B cell (primary cell): Measurements from ENCODE around the gene WFDC2. TPM values are rescaled to one million over a fixed set of nuclear protein-coding genes. Genes with fewer than 3 reads are reported as not detected.
A peak's percentile ranks its signal among the peaks of the same experiment; 100 is the strongest.

Experiments
- ATAC-seq: fragments of 200-7000 bp; cut with Tn5 transposase; one replicate; pipeline ENCODE4 v1.10.0; 2021; ENCODE audit warnings: low read depth, mild to moderate bottlenecking, moderate number of reproducible peaks, moderate library complexity
- CTCF ChIA-PET: fragments of 350-600 bp; sonication (Branson Sonifier 250); formaldehyde crosslinking; loops from one replicate; lab custom pipeline; 2021; ENCODE audit warnings: antibody characterized with exemption, inconsistent platforms; lab: Charles Lee
- POLR2A ChIA-PET: fragments of 350-600 bp; sonication (Branson Sonifier 250); formaldehyde crosslinking; loops from one replicate; lab custom pipeline; 2021; ENCODE audit warnings: antibody characterized with exemption; lab: Charles Lee
- DNase-seq: peaks from one replicate; pipeline ENCODE4 v3.0.0; 2013
- H2AFZ ChIP-seq: 2 replicates; pipeline ENCODE4 v1.6.1; 2012; ENCODE audit warnings: mild to moderate bottlenecking, low read depth, low read length; ENCODE audit not compliant: insufficient read depth, poor library complexity, severe bottlenecking
- H3K27ac ChIP-seq, 2 donors: 1 replicate in 1 of 2; 2 replicates in 1 of 2; pipeline ENCODE4 v1.5.1; 2012 to 2013; ENCODE audit warnings: low read length in 2 of 2, mild to moderate bottlenecking in 2 of 2, moderate library complexity in 1 of 2
- H3K27me3 ChIP-seq, 4 experiments: fragments of 200-600 bp in 1 of 4; sonication (generic) in 1 of 4; replicated peaks in 1 of 4; 1 replicate in 2 of 4; 2 replicates in 2 of 4; pipeline versions ENCODE4 v1.6.1 to v1.7.0; 2013 to 2016; ENCODE audit warnings: low read length in 3 of 4, mild to moderate bottlenecking in 2 of 4, mixed read lengths in 1 of 4, moderate library complexity in 1 of 4; ENCODE audit not compliant: insufficient read depth in 4 of 4, control insufficient read depth in 3 of 4; ENCODE audit errors: control extremely low read depth in 1 of 4
- H3K36me3 ChIP-seq, 2 experiments: replicated peaks in 1 of 2; 1 replicate in 1 of 2; 2 replicates in 1 of 2; pipeline versions ENCODE4 v1.6.1 to v1.7.1; 2013; ENCODE audit warnings: low read length in 1 of 2; ENCODE audit not compliant: insufficient read depth in 2 of 2, control insufficient read depth in 1 of 2; ENCODE audit errors: control extremely low read depth in 1 of 2, extremely low read depth in 1 of 2
- H3K4me1 ChIP-seq, 2 donors: fragments of 200-600 bp in 1 of 2; sonication (generic) in 1 of 2; 1 replicate in 1 of 2; 2 replicates in 1 of 2; pipeline versions ENCODE4 v1.5.1 to v1.6.1; 2013 to 2017; ENCODE audit warnings: low read length in 2 of 2; ENCODE audit not compliant: control insufficient read depth in 2 of 2, insufficient read depth in 2 of 2
- H3K4me2 ChIP-seq: replicated peaks from 2 replicates; pipeline ENCODE3; 2012; ENCODE audit warnings: mild to moderate bottlenecking, low read depth, low read length; ENCODE audit not compliant: poor library complexity, severe bottlenecking
- H3K4me3 ChIP-seq, 5 experiments: fragments of 200-600 bp in 1 of 5; sonication (generic) in 1 of 5; 1 replicate in 3 of 5; 2 replicates in 2 of 5; pipeline versions ENCODE4 v1.5.1 to v1.7.0; 2011 to 2016; ENCODE audit warnings: low read length in 4 of 5, mild to moderate bottlenecking in 4 of 5, low read depth in 2 of 5, control low read depth in 1 of 5, moderate library complexity in 1 of 5; ENCODE audit not compliant: insufficient read depth in 1 of 5; ENCODE audit errors: control extremely low read depth in 1 of 5, extremely low read depth in 1 of 5
- H3K79me2 ChIP-seq: fragments of 200-600 bp; sonication (generic); one replicate; pipeline ENCODE4 v1.6.0; 2016; ENCODE audit warnings: low read length; ENCODE audit not compliant: control insufficient read depth, insufficient read depth
- H3K9ac ChIP-seq: fragments of 200-600 bp; sonication (generic); 2 replicates; pipeline ENCODE4 v1.6.1; 2017; ENCODE audit warnings: mild to moderate bottlenecking, low read length, moderate library complexity
- H3K9me3 ChIP-seq, 3 donors: one replicate each; pipeline versions ENCODE4 v1.6.1 to v1.7.1; 2013; ENCODE audit warnings: low read length in 2 of 3; ENCODE audit not compliant: control insufficient read depth in 2 of 3, insufficient read depth in 1 of 3; ENCODE audit errors: control extremely low read depth in 1 of 3
- H4K20me1 ChIP-seq: 2 replicates; pipeline ENCODE4 v1.6.0; 2012; ENCODE audit warnings: mild to moderate bottlenecking, low read length; ENCODE audit not compliant: insufficient read depth, control insufficient read depth, poor library complexity, severe bottlenecking
- H3K27ac Mint-ChIP-seq: one replicate; pipeline ENCODE4 v1.8.0; 2021; ENCODE audit warnings: mixed read lengths
- H3K27me3 Mint-ChIP-seq: one replicate; pipeline ENCODE4 v1.8.0; 2021; ENCODE audit warnings: mixed read lengths
- H3K4me1 Mint-ChIP-seq: one replicate; pipeline ENCODE4 v1.8.0; 2021; ENCODE audit warnings: mixed read lengths
- H3K4me3 Mint-ChIP-seq: one replicate; pipeline ENCODE4 v1.8.0; 2021; ENCODE audit warnings: mixed read lengths
- H3K9me3 Mint-ChIP-seq: one replicate; pipeline ENCODE4 v1.8.0; 2022; ENCODE audit warnings: mixed read lengths; ENCODE audit not compliant: insufficient read depth
- EZH2 ChIP-seq: IDR thresholded peaks from 2 replicates; pipeline ENCODE4 v1.6.1; 2012; ENCODE audit warnings: borderline replicate concordance, low read depth, mild to moderate bottlenecking, moderate library complexity, low read length; ENCODE audit not compliant: insufficient read depth, poor library complexity, severe bottlenecking
- WGBS: methylation state at CpG from one replicate; pipeline ENCODE4 v1.1.5; 2013; ENCODE audit warnings: missing lambda C conversion rate; ENCODE audit not compliant: insufficient coverage; 5-methylcytosine and 5-hydroxymethylcytosine counted together
- intact Hi-C: fragments of 100-400 bp; cut with micrococcal nuclease; formaldehyde crosslinking; loops from one replicate; pipeline ENCODE4 v1.10.0; 2022
- polyA plus RNA-seq: library from polyadenylated mRNA; depleted of rRNA; stranded (reverse); fragments of >200 nt; gene quantifications from 2 replicates; pipeline ENCODE4 v1.2.3, GENCODE V29; 2012
- total RNA-seq, 2 donors: library from RNA; stranded (reverse); fragments of 120-200 nt in 1 of 2; gene quantifications; 1 replicate in 1 of 2; 2 replicates in 1 of 2; pipeline versions ENCODE4 v1.2.3 to v1.2.4, GENCODE V29; 2013 to 2022
- TF ChIP-seq, protein P1 (sequence below): fragments of 200-600 bp; IDR thresholded peaks from one replicate; pipeline ENCODE4 v1.8.0; 2022; ENCODE audit warnings: antibody characterized with exemption, mild to moderate bottlenecking

WFDC2 gene
- total and polyA plus RNA-seq, 2 donors (not counting 1 experiment from before 2014, with no cell fraction given): 0.81 TPM; not detected in 1

DNA sequence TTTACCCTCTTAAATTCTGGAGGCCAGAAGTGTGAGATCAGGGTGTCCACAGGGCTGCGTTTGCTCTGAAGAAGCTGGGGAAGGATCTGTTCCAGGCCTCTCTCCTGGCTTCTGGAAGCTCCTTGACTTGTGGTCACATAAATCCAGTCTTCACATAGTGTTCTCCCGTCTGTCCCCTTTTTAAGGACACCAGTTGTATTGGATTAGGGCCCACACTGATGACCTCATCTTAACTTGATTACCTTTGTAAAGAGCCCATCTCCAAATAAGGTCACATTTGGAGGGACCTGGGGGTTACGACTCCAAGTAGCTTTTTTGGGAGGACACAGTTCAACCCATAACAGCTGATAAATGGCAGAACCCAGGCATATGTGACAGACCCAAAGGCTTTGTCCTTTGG, 20.0 kb upstream of the WFDC2 start:
- Mint-ChIP-seq H3K4me1 (peaks cover 17% of the 10 kb centered on the region), H3K27ac (no peak overlapping the region), H3K27me3 (peaks cover 8% of the 10 kb centered on the region), H3K4me3 (no peak overlapping the region), H3K9me3 (no peaks in the 10 kb centered on the region)
- H4K20me1 ChIP-seq: no peaks in the 10 kb centered on the region
- CTCF ChIA-PET: interaction anchor here (1.0 to 7.8 kb wide), 15 partner anchors 10 to 157 kb away, joined by 3 to 79 read pairs (median 8); partner anchors contain the start of genes DBNDD2 and SYS1
- no peak for TF ChIP-seq EZH2
- TF ChIP-seq, protein P1, sequence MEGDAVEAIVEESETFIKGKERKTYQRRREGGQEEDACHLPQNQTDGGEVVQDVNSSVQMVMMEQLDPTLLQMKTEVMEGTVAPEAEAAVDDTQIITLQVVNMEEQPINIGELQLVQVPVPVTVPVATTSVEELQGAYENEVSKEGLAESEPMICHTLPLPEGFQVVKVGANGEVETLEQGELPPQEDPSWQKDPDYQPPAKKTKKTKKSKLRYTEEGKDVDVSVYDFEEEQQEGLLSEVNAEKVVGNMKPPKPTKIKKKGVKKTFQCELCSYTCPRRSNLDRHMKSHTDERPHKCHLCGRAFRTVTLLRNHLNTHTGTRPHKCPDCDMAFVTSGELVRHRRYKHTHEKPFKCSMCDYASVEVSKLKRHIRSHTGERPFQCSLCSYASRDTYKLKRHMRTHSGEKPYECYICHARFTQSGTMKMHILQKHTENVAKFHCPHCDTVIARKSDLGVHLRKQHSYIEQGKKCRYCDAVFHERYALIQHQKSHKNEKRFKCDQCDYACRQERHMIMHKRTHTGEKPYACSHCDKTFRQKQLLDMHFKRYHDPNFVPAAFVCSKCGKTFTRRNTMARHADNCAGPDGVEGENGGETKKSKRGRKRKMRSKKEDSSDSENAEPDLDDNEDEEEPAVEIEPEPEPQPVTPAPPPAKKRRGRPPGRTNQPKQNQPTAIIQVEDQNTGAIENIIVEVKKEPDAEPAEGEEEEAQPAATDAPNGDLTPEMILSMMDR: no peak
- H3K9me3 ChIP-seq: no peaks in the 10 kb centered on the region
- ATAC-seq (no peak), DNase-seq (no peak)
- H3K4me3 ChIP-seq: no peak overlapping the region
- POLR2A ChIA-PET: no interaction called here
- no peak overlapping the region for H3K9ac ChIP-seq
- peaks cover 12 to 16% of the 10 kb centered on the region in 2 donors for H3K4me1 ChIP-seq
- intact Hi-C loops: no loop called here
- no peaks in the 10 kb centered on the region for H3K36me3 ChIP-seq
- H3K79me2 ChIP-seq: no peaks in the 10 kb centered on the region
- peaks cover 0 to 5% (median 1%) of the 10 kb centered on the region in 4 experiments for H3K27me3 ChIP-seq
- no peak overlapping the region for H3K4me2 ChIP-seq
- no peak overlapping the region for H3K27ac ChIP-seq
- WGBS: 79% methylated on average over 2 of the region's 3 CpGs
- H2AFZ ChIP-seq: no peak overlapping the region

DNA sequence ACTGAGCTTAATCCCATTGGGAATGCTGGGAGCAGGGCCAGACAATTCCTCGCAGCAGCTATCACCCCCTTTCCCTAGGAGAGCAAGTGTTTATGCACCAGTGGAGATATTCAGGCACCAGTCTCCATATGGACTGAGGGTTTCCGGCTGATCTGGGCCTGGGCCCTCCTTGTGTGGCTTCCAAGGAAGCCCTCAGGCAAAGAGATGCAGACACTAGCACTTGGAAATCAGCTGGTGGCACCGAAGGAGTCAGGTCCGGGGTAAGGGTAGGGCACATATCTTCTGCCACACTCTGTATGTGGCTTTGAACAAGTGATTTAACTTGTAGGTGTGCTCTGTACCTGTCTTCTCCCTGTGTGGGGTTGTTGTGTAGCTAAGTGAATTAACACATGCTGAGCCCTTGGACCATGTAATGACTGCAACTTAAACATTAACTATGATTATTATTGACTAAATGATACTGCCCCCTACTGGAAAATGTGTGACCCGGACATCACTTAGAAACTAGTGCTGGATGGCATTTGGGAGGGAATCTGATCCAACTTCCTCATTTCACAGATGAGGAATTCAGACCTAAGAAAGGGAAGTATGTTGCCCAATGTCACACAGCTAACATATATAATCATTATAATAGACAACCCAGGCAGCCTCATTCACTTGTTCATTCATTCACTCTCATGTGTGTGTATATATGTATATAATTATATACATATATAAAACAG, 19.3 kb upstream of the WFDC2 start:
- ChIA-PET POLR2A (interaction anchor here (0.8 kb wide), 1 partner anchor 14 kb away, joined by 3 read pairs; no protein-coding TSS in a partner anchor), CTCF (interaction anchor here (1.0 to 7.8 kb wide), 18 partner anchors 9 to 321 kb away, joined by 3 to 79 read pairs (median 8); partner anchors contain the start of gene SYS1)
- intact Hi-C loops: loop anchor here (1.0 to 10.0 kb wide), 3 partner anchors 82 to 325 kb away; no protein-coding TSS in a partner anchor
- H3K27ac Mint-ChIP-seq: no peak overlapping the region
- H3K4me1 Mint-ChIP-seq: peaks cover 17% of the 10 kb centered on the region
- ATAC-seq (peak; percentile 57), DNase-seq (peak; percentile 75)
- H3K27me3 ChIP-seq: peaks cover 0 to 5% (median 0%) of the 10 kb centered on the region in 4 experiments
- H3K4me3 Mint-ChIP-seq: no peak overlapping the region
- no peak overlapping the region for H3K27ac ChIP-seq
- no peaks in the 10 kb centered on the region for H3K79me2 ChIP-seq
- H3K27me3 Mint-ChIP-seq: peaks cover 6% of the 10 kb centered on the region
- WGBS: 93% methylated on average over 3 of the region's 5 CpGs
- H3K4me1 ChIP-seq: peaks cover 12 to 16% of the 10 kb centered on the region in 2 donors
- no peak overlapping the region for H3K4me2 ChIP-seq
- H3K9ac ChIP-seq: no peak overlapping the region
- no peak overlapping the region for H2AFZ ChIP-seq
- H3K9me3 Mint-ChIP-seq: no peaks in the 10 kb centered on the region
- no peaks in the 10 kb centered on the region for H4K20me1 ChIP-seq
- H3K9me3 ChIP-seq: no peaks in the 10 kb centered on the region
- H3K4me3 ChIP-seq: no peak overlapping the region
- H3K36me3 ChIP-seq: no peaks in the 10 kb centered on the region
- TF ChIP-seq, protein P1: peak; percentile 75
- TF ChIP-seq EZH2: no peak
